Common myeloid progenitor, CD34-positive (primary cell): ENCODE measurements around the gene KDM7A.
A peak's percentile ranks its signal among the peaks of the same experiment; 100 is the strongest.

Source experiments
- CTCF ChIA-PET: fragments of 350-600 bp; sonication (Branson Sonifier 250); formaldehyde crosslinking; loops from one replicate; lab custom pipeline; 2021; ENCODE audit warnings: antibody characterized with exemption; lab: Charles Lee
- POLR2A ChIA-PET: fragments of 350-600 bp; sonication (Branson Sonifier 250); formaldehyde crosslinking; loops from one replicate; lab custom pipeline; 2021; ENCODE audit warnings: antibody characterized with exemption; lab: Charles Lee
- DNase-seq, 3 donors: peaks; one replicate each; pipeline versions ENCODE4 v3.0.0 to v3.0.0-alpha.2; 2013
- H3K27ac ChIP-seq, 2 experiments: 1 replicate in 1 of 2; 2 replicates in 1 of 2; pipeline ENCODE4 v1.7.0; 2013; ENCODE audit warnings: inconsistent platforms in 2 of 2, low read length in 2 of 2, mild to moderate bottlenecking in 2 of 2, low read depth in 1 of 2, moderate library complexity in 1 of 2; ENCODE audit not compliant: severe bottlenecking in 2 of 2, insufficient read depth in 1 of 2, poor library complexity in 1 of 2
- H3K27me3 ChIP-seq, 5 experiments: replicated peaks in 2 of 5; 1 replicate in 3 of 5; 2 replicates in 2 of 5; pipeline versions ENCODE4 v1.6.1 to v1.7.0; 2013; ENCODE audit warnings: low read length in 4 of 5, mild to moderate bottlenecking in 2 of 5, moderate library complexity in 2 of 5, inconsistent platforms in 1 of 5; ENCODE audit not compliant: insufficient read depth in 5 of 5, control insufficient read depth in 4 of 5
- H3K36me3 ChIP-seq, 4 experiments: 1 replicate in 2 of 4; 2 replicates in 2 of 4; pipeline versions ENCODE4 v1.6.1 to v1.7.0; 2013; ENCODE audit warnings: low read length in 3 of 4, control low read depth in 1 of 4, mild to moderate bottlenecking in 1 of 4; ENCODE audit not compliant: control insufficient read depth in 4 of 4, insufficient read depth in 4 of 4
- H3K4me1 ChIP-seq, 4 experiments: 1 replicate in 3 of 4; 2 replicates in 1 of 4; pipeline versions ENCODE4 v1.6.1 to v1.7.1; 2013; ENCODE audit warnings: low read length in 3 of 4, mild to moderate bottlenecking in 3 of 4, control low read depth in 1 of 4, inconsistent platforms in 1 of 4, moderate library complexity in 1 of 4; ENCODE audit not compliant: control insufficient read depth in 4 of 4, insufficient read depth in 4 of 4; ENCODE audit errors: control extremely low read depth in 1 of 4
- H3K4me3 ChIP-seq, 7 experiments: 1 replicate in 4 of 7; 2 replicates in 3 of 7; pipeline versions ENCODE4 v1.5.1 to v1.7.0; 2013; ENCODE audit warnings: mild to moderate bottlenecking in 7 of 7, low read length in 6 of 7, moderate library complexity in 6 of 7, inconsistent platforms in 2 of 7, low read depth in 2 of 7, control low read depth in 1 of 7; ENCODE audit not compliant: insufficient read depth in 4 of 7, control insufficient read depth in 1 of 7; ENCODE audit errors: extremely low read depth in 1 of 7
- H3K9me3 ChIP-seq, 5 experiments: 1 replicate in 4 of 5; 2 replicates in 1 of 5; pipeline versions ENCODE4 v1.6.1 to v1.7.1; 2013; ENCODE audit warnings: low read length in 4 of 5, mild to moderate bottlenecking in 2 of 5, inconsistent platforms in 1 of 5, low read depth in 1 of 5, moderate library complexity in 1 of 5; ENCODE audit not compliant: control insufficient read depth in 4 of 5, insufficient read depth in 2 of 5; ENCODE audit errors: control extremely low read depth in 1 of 5
- WGBS: methylation state at CpG from one replicate; pipeline ENCODE4 v1.1.5; 2013; ENCODE audit not compliant: insufficient coverage; 5-methylcytosine and 5-hydroxymethylcytosine counted together

Gene KDM7A

DNA sequence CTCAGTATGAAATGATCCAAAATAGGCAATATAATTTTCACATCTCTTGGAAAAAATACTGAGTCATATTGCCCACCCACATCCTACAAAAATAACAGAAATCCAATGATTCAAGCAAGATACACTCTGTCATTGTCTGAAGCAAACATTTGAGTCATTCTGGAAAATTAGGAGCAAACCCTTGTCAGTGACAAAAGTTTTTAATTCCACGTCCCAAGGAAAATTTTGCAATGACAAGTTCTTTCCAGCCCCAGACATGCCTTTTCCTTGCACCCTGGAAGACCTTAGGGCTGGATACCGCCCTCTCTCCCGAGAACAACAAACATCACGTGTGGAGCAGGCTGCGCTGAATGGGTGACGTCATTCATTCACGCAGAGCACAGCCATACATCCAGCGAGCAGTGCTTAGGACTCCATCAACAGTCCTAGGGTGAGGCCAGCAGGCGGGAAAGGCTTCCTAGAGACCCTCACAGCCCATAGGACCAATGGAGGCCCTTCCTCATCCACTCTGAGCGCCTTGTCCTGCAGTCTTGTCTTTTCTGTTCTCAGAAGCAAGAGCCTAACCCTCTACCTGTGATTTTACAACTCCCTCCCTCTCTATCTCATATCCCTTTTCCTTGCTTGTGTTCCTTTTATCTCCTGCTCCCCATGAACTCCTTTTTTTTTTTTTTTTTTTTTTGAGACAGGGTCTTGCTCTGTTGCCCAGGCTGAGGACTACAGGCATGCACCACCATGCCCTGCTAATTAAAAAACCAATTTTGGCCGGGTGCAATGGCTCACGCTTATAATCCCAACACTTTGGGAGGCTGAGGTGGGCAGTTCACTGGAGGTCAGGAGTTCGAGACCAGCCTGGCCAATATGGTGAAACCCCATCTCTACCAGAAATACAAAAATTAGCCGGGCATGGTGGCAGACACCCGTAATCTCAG, 23.5 kb upstream of the KDM7A start:
- Histone ChIP-seq H3K4me3 (no peak overlapping the region), H3K4me1 (no peaks in the 10 kb centered on the region), H3K9me3 (peaks cover 0 to 6% (median 0%) of the 10 kb centered on the region in 5 experiments), H3K27me3 (peaks cover 0 to 6% (median 0%) of the 10 kb centered on the region in 5 experiments), H3K27ac (no peak overlapping the region), H3K36me3 (no peaks in the 10 kb centered on the region)
- ChIA-PET CTCF (no interaction called here), POLR2A (interaction anchor here (1.3 kb wide), 1 partner anchor 23 kb away, joined by 3 read pairs; the partner anchor contains the start of gene KDM7A)
- DNase-seq = no peak
- 92% methylated on average over 11 of the region's 15 CpGs for WGBS

DNA sequence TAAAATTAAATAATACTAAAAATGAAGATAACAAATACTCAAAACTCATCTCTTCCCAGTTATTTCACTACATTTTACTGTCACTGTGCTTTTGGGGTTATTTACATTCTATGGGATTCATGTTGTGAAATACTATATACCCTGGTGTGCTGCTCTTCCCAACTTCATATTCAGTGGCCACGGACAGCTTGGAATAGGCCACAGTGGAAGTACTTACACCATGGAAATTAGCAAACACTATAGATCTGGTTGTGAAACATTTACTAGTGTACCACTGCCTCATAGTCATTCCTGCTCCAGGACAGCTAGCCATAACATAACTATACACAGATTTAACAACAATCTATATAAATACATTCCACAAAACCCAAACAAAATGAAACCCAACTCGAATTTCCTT, 21.2 kb upstream of the KDM7A start:
- Histone ChIP-seq H3K4me3 (no peak overlapping the region), H3K4me1 (no peaks in the 10 kb centered on the region), H3K36me3 (no peaks in the 10 kb centered on the region), H3K27me3 (peaks cover 0 to 6% (median 0%) of the 10 kb centered on the region in 5 experiments), H3K27ac (no peak overlapping the region), H3K9me3 (peaks cover 0 to 5% (median 0%) of the 10 kb centered on the region in 5 experiments)
- POLR2A ChIA-PET = no interaction called here
- whole genome bisulfite sequencing = 60% methylated on average over 1 of the region's 2 CpGs
- no peak for DNase-seq
- CTCF ChIA-PET = interaction anchor here (0.8 to 1.7 kb wide), 3 partner anchors 13 to 20 kb away, joined by 3 to 5 read pairs (median 3); no protein-coding TSS in a partner anchor

DNA sequence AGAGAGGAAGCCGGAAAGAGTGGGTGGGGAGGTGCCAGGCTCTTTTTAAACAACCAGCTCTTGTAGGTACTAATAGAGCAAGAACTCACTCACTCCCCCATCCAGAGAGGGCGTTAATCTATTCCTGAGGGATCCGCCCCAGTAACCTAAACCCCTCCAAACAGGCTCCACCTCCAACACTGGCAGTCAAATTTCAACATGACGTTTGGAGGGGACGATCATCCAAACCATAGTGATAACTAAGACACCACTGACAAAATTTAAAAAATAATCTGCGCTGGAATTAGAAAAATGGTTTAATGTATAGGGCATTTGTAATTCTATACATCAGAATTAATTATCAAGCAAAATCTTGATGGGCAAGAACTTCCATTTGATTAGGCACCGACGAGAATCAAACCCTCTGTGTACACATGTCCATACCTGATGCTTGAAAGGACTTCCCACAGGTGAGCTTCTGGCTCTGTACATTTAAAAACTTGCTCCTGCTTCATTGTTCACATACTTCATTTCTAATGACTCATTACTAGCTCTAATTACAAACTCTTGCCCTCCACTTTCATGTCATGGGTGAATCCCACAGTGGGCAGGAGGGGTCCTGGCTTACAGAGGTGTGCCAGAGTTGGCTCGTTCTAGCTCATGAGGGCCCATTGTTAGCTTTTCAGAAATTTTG, 20.6 kb upstream of the KDM7A start:
- Histone ChIP-seq H3K4me1 (no peaks in the 10 kb centered on the region), H3K9me3 (peaks cover 0 to 5% (median 0%) of the 10 kb centered on the region in 5 experiments), H3K4me3 (no peak overlapping the region), H3K27me3 (peaks cover 0 to 8% (median 0%) of the 10 kb centered on the region in 5 experiments), H3K36me3 (no peaks in the 10 kb centered on the region), H3K27ac (no peak overlapping the region)
- ChIA-PET POLR2A (no interaction called here), CTCF (interaction anchor here (1.5 to 1.7 kb wide), 2 partner anchors 14 to 16 kb away, joined by 3 to 5 read pairs; no protein-coding TSS in a partner anchor)
- WGBS = 95% methylated on average over 4 of the region's 9 CpGs
- DNase-seq = no peak

DNA sequence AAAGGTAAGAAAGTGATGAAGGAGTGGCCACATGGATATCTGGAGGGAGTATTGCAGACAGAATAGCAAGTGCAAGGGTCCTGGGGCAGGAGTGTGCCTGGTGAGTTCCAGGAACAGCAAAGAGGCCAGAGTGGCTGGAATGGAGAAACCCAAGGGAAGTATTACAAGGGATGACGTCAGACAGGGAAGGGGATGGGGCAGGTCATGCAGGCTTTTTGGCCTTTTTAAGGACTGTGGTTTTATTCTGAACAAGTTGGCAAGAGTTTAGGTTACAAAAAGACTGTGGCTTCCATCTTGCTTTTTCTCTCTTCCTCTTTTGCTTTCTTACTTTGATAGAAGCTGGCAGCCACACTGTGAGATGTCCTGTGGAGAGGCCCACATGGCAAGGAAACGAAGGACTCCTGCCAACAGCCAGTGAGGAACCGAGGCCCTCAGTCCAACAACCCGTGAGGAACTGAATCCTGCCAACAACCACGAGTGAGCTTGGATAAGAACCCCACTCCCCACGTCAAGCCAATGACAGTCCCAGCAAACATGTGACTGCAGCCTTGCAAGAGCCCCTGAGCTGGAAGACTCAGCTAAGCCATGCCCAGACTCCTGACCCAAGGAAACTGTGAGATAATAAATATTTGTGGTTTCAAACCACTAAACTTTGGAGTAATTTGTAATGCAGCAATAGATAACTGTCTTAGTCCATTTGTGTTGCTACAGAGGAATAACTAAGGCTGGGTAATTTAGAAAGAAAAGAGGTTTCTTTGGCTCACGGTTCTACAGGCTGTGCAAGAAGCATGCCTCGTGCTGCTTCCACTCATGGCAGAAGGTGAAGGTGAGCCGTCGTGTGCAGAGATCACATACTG, 19.8 kb upstream of the KDM7A start:
- ChIA-PET CTCF (interaction anchor here (1.5 kb wide), 1 partner anchor 15 kb away, joined by 3 read pairs; no protein-coding TSS in a partner anchor), POLR2A (no interaction called here)
- Histone ChIP-seq H3K4me3 (no peak overlapping the region), H3K4me1 (no peaks in the 10 kb centered on the region), H3K27me3 (peaks cover 0 to 8% (median 0%) of the 10 kb centered on the region in 5 experiments), H3K36me3 (no peaks in the 10 kb centered on the region), H3K27ac (no peak overlapping the region), H3K9me3 (peaks cover 0 to 5% (median 0%) of the 10 kb centered on the region in 5 experiments)
- 95% methylated on average over 9 of the region's 10 CpGs for WGBS
- peak in 1 of 3 donors; percentile 11 for DNase-seq

DNA sequence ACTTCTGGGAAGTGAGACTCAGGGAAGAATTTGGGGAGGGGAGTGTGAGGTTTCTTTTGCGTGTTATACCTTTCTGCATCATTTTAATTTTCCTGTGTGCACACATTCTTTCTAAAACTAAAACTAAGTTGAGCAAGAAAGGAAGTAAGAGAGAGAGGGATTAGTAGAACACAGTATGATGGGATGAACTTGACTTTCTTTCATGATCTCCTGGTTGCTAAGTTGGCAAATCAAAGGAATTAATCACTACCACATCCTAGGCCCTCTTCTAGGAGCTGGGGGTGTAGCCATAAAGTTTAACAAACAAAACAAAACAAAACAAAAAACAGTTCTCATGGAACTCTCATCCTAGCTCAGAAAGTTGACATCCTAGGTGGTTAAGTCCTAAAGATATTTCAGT, 19.1 kb upstream of the KDM7A start:
- Histone ChIP-seq H3K27me3 (peaks cover 0 to 9% (median 0%) of the 10 kb centered on the region in 5 experiments), H3K27ac (no peak overlapping the region), H3K4me1 (no peaks in the 10 kb centered on the region), H3K36me3 (no peaks in the 10 kb centered on the region), H3K4me3 (no peak overlapping the region), H3K9me3 (peaks cover 0 to 5% (median 0%) of the 10 kb centered on the region in 5 experiments)
- no peak for DNase-seq
- CTCF ChIA-PET = no interaction called here
- POLR2A ChIA-PET = interaction anchor here (0.6 kb wide), 1 partner anchor 17 kb away, joined by 3 read pairs; no protein-coding TSS in a partner anchor
- no CpG with 5 or more reads among the region's 1 CpG for WGBS

DNA sequence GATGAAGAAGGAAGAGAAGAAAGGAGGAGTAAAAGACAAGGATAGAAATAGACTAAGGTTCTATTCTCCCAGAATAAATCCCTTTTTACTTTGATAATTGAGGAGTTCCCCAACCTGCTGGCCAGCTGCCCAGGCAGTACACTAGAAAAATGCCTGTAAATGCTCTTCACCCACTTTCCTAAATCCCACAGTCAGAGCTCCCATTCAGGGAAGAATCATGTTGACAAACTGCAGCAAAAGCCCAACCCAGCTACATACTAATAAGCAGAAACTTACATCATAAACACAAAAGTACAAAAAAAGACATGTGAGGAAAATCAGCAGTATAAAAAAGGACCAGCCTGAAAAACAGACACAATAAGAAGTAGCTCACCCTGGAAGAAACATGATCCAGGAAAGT, 15.8 kb upstream of the KDM7A start:
- H3K27ac ChIP-seq = no peak overlapping the region
- peaks cover 0 to 6% (median 0%) of the 10 kb centered on the region in 5 experiments for H3K27me3 ChIP-seq
- no peak overlapping the region for H3K4me3 ChIP-seq
- POLR2A ChIA-PET = no interaction called here
- CTCF ChIA-PET = interaction anchor here (0.7 to 1.1 kb wide), 2 partner anchors 133 to 134 kb away, joined by 3 read pairs; no protein-coding TSS in a partner anchor
- peaks cover 0 to 5% (median 0%) of the 10 kb centered on the region in 5 experiments for H3K9me3 ChIP-seq
- H3K36me3 ChIP-seq = no peaks in the 10 kb centered on the region
- no peak for DNase-seq
- no peaks in the 10 kb centered on the region for H3K4me1 ChIP-seq
